GM23338 (cell line): ENCODE data around the gene MAPK14. TPM values are rescaled to one million over a fixed set of nuclear protein-coding genes. Genes with fewer than 3 reads are reported as not detected.

Source experiments
- ATAC-seq: fragments of 200-7000 bp; cut with Tn5 transposase; 3 replicates; pipeline ENCODE4 v1.9.1; 2020
- DNase-seq: peaks from one replicate; pipeline ENCODE4 v3.0.0-alpha.2; 2015; ENCODE audit warnings: low spot score
- H2AFZ ChIP-seq: fragments of 200-600 bp; sonication (generic); 2 replicates; pipeline ENCODE4 v1.8.0; 2016; ENCODE audit warnings: antibody characterized with exemption, mild to moderate bottlenecking, moderate library complexity
- H3F3A ChIP-seq: fragments of 200-600 bp; sonication (generic); replicated peaks from 2 replicates; pipeline ENCODE4 v1.8.0; 2017; ENCODE audit warnings: antibody characterized with exemption, mixed run types, low read depth
- H3K27ac ChIP-seq: fragments of 200-600 bp; sonication (generic); 2 replicates; pipeline ENCODE4 v1.6.1; 2016; ENCODE audit warnings: low read depth
- H3K27me3 ChIP-seq: fragments of 200-600 bp; sonication (generic); 2 replicates; pipeline ENCODE4 v1.8.0; 2016; ENCODE audit warnings: mild to moderate bottlenecking, mixed run types, moderate library complexity; ENCODE audit not compliant: insufficient read depth
- H3K36me3 ChIP-seq: fragments of 200-600 bp; sonication (generic); 2 replicates; pipeline ENCODE4 v1.8.0; 2016; ENCODE audit warnings: mild to moderate bottlenecking; ENCODE audit not compliant: insufficient read depth
- H3K4me1 ChIP-seq: fragments of 200-600 bp; sonication (generic); 2 replicates; pipeline ENCODE4 v1.8.0; 2016; ENCODE audit warnings: mild to moderate bottlenecking, moderate library complexity; ENCODE audit not compliant: insufficient read depth
- H3K4me2 ChIP-seq: fragments of 200-600 bp; sonication (generic); 2 replicates; pipeline ENCODE4 v1.7.1; 2017; ENCODE audit warnings: mixed run types
- H3K4me3 ChIP-seq: fragments of 200-600 bp; sonication (generic); 2 replicates; pipeline ENCODE4 v1.6.1; 2016; ENCODE audit warnings: mixed run types
- H3K79me2 ChIP-seq: fragments of 200-600 bp; sonication (generic); replicated peaks from 2 replicates; pipeline ENCODE4 v1.8.0; 2017; ENCODE audit warnings: mild to moderate bottlenecking; ENCODE audit not compliant: insufficient read depth
- H3K9me2 ChIP-seq: fragments of 200-600 bp; sonication (generic); 2 replicates; pipeline ENCODE4 v1.8.0; 2017; ENCODE audit not compliant: insufficient read depth
- H4K20me1 ChIP-seq: fragments of 200-600 bp; sonication (generic); replicated peaks from 2 replicates; pipeline ENCODE4 v1.8.0; 2017; ENCODE audit warnings: mild to moderate bottlenecking; ENCODE audit not compliant: insufficient read depth
- H3K27ac Mint-ChIP-seq: 2 replicates; pipeline ENCODE4 v1.8.0; 2020; ENCODE audit warnings: inconsistent platforms, mild to moderate bottlenecking, moderate library complexity, mixed read lengths
- H3K27me3 Mint-ChIP-seq: 3 replicates; pipeline ENCODE4 v1.8.0; 2022; ENCODE audit warnings: low read depth, mild to moderate bottlenecking, moderate library complexity, mixed read lengths, inconsistent platforms; ENCODE audit not compliant: insufficient read depth, poor library complexity
- H3K36me3 Mint-ChIP-seq: 3 replicates; pipeline ENCODE4 v1.8.0; 2021; ENCODE audit warnings: low read depth, mild to moderate bottlenecking, inconsistent platforms, moderate library complexity, mixed read lengths
- H3K4me1 Mint-ChIP-seq: 3 replicates; pipeline ENCODE4 v1.8.0; 2020; ENCODE audit warnings: mild to moderate bottlenecking, inconsistent platforms, mixed read lengths
- H3K4me3 Mint-ChIP-seq: 3 replicates; pipeline ENCODE4 v1.8.0; 2021; ENCODE audit warnings: moderate library complexity, mild to moderate bottlenecking, inconsistent platforms, mixed read lengths
- H3K9me3 Mint-ChIP-seq: 3 replicates; pipeline ENCODE4 v1.8.0; 2020; ENCODE audit warnings: moderate library complexity, mild to moderate bottlenecking, inconsistent platforms, mixed read lengths
- EZH2phosphoT487 ChIP-seq: fragments of 200-600 bp; sonication (generic); IDR thresholded peaks from one replicate; pipeline ENCODE4 v1.8.1; 2018; ENCODE audit warnings: antibody characterized with exemption; ENCODE audit not compliant: unreplicated experiment
- JUNB ChIP-seq: IDR thresholded peaks from one replicate; pipeline ENCODE4 v1.6.1; 2016; ENCODE audit warnings: antibody characterized with exemption; ENCODE audit not compliant: unreplicated experiment
- NANOG ChIP-seq: IDR thresholded peaks from 2 replicates; pipeline ENCODE4 v1.6.1; 2016; ENCODE audit warnings: antibody characterized with exemption, borderline replicate concordance
- POLR2AphosphoS5 ChIP-seq: IDR thresholded peaks from 2 replicates; pipeline ENCODE4 v1.6.1; 2016; ENCODE audit warnings: antibody characterized with exemption, low read depth
- STAT1 ChIP-seq: IDR thresholded peaks from one replicate; pipeline ENCODE4 v1.6.1; 2016; ENCODE audit warnings: antibody characterized with exemption; ENCODE audit not compliant: unreplicated experiment
- ZNF114 ChIP-seq: fragments of 250-450 bp; sonication (Bioruptor Pico); IDR thresholded peaks from 2 replicates; pipeline ENCODE4 v1.5.0; 2020; ENCODE audit warnings: mild to moderate bottlenecking, moderate library complexity
- ZNF331 ChIP-seq: fragments of 250-450 bp; sonication (Bioruptor Pico); IDR thresholded peaks from 2 replicates; pipeline ENCODE4 v1.5.0; 2020; ENCODE audit warnings: low read depth, mild to moderate bottlenecking, moderate library complexity
- polyA plus RNA-seq: library from polyadenylated mRNA; unstranded; fragments of >200 nt; fragmentation: Nextera tagmentation; extraction: Ambion mirVana; gene quantifications from 2 replicates; pipeline ENCODE4 v1.2.1, GENCODE V29; 2016
- total RNA-seq: library from RNA; depleted of rRNA; stranded (reverse); fragments of >200 nt; shearing (Covaris generic); gene quantifications from 2 replicates; pipeline ENCODE4 v1.2.3, GENCODE V29; 2014
- TF ChIP-seq, protein P1 (sequence below): IDR thresholded peaks from 2 replicates; pipeline ENCODE4 v1.6.1; 2016; ENCODE audit warnings: antibody characterized with exemption
- TF ChIP-seq, protein P2 (sequence below): IDR thresholded peaks from one replicate; pipeline ENCODE4 v1.6.1; 2018; ENCODE audit warnings: antibody characterized with exemption; ENCODE audit not compliant: unreplicated experiment
- TF ChIP-seq, protein P3 (sequence below): fragments of 250-450 bp; sonication (Bioruptor Pico); IDR thresholded peaks from 2 replicates; pipeline ENCODE4 v1.5.0; 2020; ENCODE audit warnings: mild to moderate bottlenecking, moderate library complexity

MAPK14 gene
- total and polyA plus RNA-seq, 2 experiments from 2014 or later = 8.8 to 44.5 TPM

DNA sequence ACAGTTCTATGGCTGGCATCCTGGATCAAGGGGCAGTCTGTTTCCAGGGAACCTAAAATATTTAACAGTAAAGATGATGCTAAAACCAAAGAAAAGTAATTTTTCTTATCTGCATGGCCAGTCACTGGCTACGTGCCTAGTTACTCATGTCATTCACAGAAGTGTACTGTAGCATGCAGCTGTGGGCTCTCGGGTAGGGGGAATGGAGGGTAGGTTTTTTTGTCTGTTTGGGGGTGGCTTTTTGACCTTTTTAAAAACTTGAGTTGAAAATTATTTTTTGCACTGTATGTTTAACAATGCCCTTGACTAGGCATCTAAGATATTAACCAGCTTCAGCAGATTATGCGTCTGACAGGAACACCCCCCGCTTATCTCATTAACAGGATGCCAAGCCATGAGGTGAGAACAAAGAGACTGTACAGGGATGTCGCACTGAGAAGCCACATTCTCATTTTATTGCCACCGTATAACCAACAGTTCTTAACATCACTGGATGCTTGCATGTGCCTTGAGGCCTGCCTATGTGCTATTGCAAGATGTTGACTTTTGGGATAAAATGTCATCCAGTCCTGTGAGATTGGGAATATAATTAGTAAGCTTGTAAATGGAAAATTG, 72.4 kb downstream of the MAPK14 start (continued):
- TF ChIP-seq, protein P1, sequence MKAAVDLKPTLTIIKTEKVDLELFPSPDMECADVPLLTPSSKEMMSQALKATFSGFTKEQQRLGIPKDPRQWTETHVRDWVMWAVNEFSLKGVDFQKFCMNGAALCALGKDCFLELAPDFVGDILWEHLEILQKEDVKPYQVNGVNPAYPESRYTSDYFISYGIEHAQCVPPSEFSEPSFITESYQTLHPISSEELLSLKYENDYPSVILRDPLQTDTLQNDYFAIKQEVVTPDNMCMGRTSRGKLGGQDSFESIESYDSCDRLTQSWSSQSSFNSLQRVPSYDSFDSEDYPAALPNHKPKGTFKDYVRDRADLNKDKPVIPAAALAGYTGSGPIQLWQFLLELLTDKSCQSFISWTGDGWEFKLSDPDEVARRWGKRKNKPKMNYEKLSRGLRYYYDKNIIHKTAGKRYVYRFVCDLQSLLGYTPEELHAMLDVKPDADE = no peak
- TF ChIP-seq, protein P2, sequence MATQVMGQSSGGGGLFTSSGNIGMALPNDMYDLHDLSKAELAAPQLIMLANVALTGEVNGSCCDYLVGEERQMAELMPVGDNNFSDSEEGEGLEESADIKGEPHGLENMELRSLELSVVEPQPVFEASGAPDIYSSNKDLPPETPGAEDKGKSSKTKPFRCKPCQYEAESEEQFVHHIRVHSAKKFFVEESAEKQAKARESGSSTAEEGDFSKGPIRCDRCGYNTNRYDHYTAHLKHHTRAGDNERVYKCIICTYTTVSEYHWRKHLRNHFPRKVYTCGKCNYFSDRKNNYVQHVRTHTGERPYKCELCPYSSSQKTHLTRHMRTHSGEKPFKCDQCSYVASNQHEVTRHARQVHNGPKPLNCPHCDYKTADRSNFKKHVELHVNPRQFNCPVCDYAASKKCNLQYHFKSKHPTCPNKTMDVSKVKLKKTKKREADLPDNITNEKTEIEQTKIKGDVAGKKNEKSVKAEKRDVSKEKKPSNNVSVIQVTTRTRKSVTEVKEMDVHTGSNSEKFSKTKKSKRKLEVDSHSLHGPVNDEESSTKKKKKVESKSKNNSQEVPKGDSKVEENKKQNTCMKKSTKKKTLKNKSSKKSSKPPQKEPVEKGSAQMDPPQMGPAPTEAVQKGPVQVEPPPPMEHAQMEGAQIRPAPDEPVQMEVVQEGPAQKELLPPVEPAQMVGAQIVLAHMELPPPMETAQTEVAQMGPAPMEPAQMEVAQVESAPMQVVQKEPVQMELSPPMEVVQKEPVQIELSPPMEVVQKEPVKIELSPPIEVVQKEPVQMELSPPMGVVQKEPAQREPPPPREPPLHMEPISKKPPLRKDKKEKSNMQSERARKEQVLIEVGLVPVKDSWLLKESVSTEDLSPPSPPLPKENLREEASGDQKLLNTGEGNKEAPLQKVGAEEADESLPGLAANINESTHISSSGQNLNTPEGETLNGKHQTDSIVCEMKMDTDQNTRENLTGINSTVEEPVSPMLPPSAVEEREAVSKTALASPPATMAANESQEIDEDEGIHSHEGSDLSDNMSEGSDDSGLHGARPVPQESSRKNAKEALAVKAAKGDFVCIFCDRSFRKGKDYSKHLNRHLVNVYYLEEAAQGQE = no peak
- no peak for TF ChIP-seq STAT1
- TF ChIP-seq NANOG = no peak
- TF ChIP-seq EZH2phosphoT487 = no peak
- no peak for TF ChIP-seq ZNF331 (CRISPR knock-in tag)

DNA sequence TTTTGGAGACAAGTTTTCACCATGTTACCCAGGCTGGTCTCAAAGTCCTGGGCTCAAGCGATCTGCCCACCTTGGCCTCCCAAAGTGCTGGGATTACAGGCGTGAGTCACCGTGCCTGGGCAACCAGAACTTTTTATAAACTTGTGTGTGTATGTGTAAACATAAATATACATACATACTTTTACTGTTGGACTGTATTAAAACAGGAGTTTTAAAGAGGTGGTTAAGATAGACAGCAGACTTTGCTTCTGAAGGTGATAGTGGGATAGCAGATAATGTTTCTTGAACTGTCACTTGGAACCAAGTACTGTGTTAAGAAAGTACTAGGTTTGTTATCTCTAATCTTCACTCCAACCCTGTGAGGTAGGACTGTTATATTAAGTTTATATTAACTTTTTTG, 74.1 kb downstream of the MAPK14 start:
- Histone ChIP-seq H3K36me3 (no peaks in the 10 kb centered on the region), H3K4me1 (no peaks in the 10 kb centered on the region; the same call in 1 of the 2 replicates), H3K79me2 (no peaks in the 10 kb centered on the region), H3K27me3 (no peaks in the 10 kb centered on the region), H3K4me3 (no peak overlapping the region), H3K27ac (no peak overlapping the region), H4K20me1 (no peaks in the 10 kb centered on the region; the same call in none of the 2 replicates), H3K4me2 (no peak overlapping the region), H2AFZ (no peak overlapping the region), H3F3A (no peaks in the 10 kb centered on the region), H3K9me2 (no peaks in the 10 kb centered on the region)
- Mint-ChIP-seq H3K9me3 (no peaks in the 10 kb centered on the region), H3K27me3 (peaks cover 2% of the 10 kb centered on the region), H3K4me1 (peaks cover 5% of the 10 kb centered on the region; the same call in 2 of the 3 replicates), H3K27ac (no peak overlapping the region), H3K4me3 (no peak overlapping the region), H3K36me3 (peaks cover 3% of the 10 kb centered on the region)
- DNase-seq (no peak), ATAC-seq (no peak)
- no peak for TF ChIP-seq ZNF114 (CRISPR knock-in tag)
- TF ChIP-seq, protein P3, sequence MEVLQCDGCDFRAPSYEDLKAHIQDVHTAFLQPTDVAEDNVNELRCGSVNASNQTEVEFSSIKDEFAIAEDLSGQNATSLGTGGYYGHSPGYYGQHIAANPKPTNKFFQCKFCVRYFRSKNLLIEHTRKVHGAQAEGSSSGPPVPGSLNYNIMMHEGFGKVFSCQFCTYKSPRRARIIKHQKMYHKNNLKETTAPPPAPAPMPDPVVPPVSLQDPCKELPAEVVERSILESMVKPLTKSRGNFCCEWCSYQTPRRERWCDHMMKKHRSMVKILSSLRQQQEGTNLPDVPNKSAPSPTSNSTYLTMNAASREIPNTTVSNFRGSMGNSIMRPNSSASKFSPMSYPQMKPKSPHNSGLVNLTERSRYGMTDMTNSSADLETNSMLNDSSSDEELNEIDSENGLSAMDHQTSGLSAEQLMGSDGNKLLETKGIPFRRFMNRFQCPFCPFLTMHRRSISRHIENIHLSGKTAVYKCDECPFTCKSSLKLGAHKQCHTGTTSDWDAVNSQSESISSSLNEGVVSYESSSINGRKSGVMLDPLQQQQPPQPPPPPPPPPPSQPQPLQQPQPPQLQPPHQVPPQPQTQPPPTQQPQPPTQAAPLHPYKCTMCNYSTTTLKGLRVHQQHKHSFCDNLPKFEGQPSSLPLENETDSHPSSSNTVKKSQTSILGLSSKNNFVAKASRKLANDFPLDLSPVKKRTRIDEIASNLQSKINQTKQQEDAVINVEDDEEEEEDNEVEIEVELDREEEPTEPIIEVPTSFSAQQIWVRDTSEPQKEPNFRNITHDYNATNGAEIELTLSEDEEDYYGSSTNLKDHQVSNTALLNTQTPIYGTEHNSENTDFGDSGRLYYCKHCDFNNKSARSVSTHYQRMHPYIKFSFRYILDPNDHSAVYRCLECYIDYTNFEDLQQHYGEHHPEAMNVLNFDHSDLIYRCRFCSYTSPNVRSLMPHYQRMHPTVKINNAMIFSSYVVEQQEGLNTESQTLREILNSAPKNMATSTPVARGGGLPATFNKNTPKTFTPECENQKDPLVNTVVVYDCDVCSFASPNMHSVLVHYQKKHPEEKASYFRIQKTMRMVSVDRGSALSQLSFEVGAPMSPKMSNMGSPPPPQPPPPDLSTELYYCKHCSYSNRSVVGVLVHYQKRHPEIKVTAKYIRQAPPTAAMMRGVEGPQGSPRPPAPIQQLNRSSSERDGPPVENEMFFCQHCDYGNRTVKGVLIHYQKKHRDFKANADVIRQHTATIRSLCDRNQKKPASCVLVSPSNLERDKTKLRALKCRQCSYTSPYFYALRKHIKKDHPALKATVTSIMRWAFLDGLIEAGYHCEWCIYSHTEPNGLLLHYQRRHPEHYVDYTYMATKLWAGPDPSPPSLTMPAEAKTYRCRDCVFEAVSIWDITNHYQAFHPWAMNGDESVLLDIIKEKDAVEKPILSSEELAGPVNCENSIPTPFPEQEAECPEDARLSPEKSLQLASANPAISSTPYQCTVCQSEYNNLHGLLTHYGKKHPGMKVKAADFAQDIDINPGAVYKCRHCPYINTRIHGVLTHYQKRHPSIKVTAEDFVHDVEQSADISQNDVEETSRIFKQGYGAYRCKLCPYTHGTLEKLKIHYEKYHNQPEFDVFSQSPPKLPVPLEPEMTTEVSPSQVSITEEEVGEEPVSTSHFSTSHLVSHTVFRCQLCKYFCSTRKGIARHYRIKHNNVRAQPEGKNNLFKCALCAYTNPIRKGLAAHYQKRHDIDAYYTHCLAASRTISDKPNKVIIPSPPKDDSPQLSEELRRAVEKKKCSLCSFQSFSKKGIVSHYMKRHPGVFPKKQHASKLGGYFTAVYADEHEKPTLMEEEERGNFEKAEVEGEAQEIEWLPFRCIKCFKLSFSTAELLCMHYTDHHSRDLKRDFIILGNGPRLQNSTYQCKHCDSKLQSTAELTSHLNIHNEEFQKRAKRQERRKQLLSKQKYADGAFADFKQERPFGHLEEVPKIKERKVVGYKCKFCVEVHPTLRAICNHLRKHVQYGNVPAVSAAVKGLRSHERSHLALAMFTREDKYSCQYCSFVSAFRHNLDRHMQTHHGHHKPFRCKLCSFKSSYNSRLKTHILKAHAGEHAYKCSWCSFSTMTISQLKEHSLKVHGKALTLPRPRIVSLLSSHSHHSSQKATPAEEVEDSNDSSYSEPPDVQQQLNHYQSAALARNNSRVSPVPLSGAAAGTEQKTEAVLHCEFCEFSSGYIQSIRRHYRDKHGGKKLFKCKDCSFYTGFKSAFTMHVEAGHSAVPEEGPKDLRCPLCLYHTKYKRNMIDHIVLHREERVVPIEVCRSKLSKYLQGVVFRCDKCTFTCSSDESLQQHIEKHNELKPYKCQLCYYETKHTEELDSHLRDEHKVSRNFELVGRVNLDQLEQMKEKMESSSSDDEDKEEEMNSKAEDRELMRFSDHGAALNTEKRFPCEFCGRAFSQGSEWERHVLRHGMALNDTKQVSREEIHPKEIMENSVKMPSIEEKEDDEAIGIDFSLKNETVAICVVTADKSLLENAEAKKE (CRISPR knock-in tag) = no peak
- TF ChIP-seq JUNB = no peak
- no peak for TF ChIP-seq EZH2phosphoT487
- no peak for TF ChIP-seq POLR2AphosphoS5
- TF ChIP-seq, protein P2 = no peak
- TF ChIP-seq ZNF331 (CRISPR knock-in tag) = no peak
